Activated T-helper 9 cell treated with anti-CD3 and anti-CD28 coated beads, Interleukin-2, amount 50 U/mL, for 16 hours (primary cell): Measurements from ENCODE around the gene SAP130.
A peak's percentile ranks its signal among the peaks of the same experiment; 100 is the strongest.

ENCODE experiments used
- DNase-seq: peaks from one replicate; pipeline ENCODE4 v3.0.0-alpha.2; 2020; ENCODE audit warnings: low read depth

The SAP130 gene

DNA sequence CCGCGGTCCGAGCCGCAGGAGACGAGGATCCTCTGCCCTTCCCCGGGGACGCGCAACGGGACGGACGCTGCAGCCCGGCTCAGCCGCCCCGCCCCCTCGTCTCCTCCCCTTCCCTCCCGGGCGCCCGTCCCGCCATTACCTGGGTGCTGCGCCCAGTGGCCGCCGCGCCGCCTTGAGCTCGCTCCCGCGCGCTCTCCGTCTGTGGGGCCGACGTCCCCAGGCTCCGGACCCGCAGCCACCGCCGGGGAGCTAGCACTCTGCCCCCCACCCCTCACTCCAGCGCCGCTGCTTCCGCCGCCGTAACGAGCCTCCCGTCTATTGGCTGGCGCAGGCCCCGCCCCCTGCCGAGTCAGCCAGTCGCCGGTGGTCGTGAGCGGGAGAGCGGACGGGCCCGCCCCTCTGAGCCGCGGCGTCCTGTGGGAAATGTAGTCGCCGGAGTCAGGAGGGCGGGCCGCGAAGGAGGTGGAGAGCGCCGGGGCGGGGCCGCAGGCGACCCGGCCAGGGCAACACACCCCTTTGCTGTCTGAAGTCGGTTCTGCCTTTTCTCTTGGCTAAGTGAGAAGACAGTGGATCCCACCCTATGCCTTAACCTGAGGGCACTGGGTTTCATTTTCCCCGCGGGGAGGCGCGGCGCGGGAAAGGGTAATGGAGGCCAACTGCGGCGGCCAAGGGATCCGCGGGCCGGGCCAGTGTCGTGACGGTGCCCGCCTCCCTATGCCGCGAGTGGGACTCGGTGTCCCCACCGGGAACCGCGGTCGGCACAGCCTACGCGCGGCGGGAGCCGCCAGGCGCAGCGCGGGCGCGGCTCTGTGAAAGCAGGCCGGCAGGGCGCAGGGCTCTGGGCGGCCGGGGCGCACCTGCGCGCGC lies at the start of gene SAP130:
TSS of gene SAP130 (minus strand) at position 259 of the 867 bp plus-strand sequence. CDS start 1,767 bp downstream, outside the sequence.
- DNase-seq, result peak; percentile 98

DNA sequence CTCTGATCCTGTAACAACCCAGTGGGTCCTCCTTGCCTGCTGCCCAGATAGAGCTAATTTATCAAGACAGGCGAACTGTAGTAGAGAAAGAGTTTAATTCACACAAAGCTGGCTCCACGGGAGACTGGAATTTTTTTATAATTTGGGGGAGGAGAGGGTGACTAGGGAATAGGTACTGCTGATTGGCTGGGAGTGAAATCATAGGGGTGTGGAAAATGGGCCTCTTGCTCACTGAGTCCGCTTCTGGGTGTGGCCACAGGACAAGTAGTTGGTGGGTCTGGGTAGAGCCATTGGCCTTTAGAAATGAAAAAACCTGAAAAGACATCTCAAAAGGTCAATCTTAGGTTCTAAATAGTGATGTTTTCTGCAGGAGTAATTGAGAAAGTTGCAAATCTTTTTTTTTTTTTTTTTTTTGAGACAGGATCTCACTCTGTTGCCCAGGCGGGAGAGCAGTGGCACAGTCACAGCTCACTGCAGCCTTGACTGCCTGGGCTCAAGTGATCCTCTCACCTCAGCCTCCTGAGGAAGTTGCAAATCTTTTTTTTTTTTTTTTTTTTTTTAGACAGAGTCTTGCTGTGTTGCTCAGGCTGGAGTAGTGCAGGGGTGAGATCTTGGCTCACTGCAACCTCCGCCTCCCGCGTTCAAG lies 48.7 kb upstream of the SAP130 start:
- DNase-seq, result no peak

DNA sequence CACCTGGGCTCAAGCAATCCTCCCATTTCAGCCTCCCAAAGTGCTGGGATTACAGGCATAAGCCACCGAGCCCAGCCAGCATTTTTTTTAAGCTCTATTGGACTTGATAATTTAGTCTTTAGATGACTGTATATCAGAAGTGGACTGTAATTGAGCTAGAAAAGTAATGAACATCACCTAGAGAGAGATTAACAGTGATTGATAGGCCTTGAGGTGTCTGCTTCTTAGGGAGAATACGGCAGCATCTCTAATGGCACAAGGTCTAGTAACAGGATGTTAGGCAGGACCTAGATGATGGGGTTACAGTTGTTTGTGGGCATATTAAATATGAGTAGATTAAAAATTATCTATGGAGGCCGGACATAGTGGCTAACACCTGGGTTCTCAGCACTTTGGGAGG lies 45.4 kb upstream of the SAP130 start:
- DNase-seq, result no peak

GRCh38 chr2:128069769-128070168 lies 41.9 kb upstream of the SAP130 start:
- DNase-seq, result no peak

DNA sequence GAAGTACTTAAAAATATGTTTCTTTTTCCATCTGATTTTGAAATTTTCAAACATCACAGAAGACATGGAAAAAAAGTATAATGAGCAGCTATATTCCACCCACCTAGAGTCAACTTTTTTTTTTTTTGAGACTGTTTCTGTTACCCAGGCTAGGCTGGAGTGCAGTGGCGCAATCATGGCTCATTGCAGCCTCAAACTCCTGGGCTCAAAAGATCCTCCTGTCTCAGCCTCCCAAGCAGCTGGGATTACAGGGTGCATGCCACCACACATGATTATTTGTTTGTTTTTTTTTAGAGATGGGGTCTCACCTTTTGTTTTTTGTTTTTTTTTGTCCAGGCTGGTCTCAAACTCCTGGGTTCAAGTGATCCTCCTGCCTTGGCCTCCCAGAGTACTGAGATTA lies 36.5 kb upstream of the SAP130 start:
- DNase-seq, result no peak

- DNase-seq, result no peak
Measured at GRCh38 chr2:128062571-128062970, 34.7 kb upstream of the SAP130 start.

- DNase-seq, result no peak
Measured at GRCh38 chr2:128058114-128058513, 30.3 kb upstream of the SAP130 start.

GRCh38 chr2:128057334-128057733 lies 29.5 kb upstream of the SAP130 start:
- DNase-seq, result no peak

DNA sequence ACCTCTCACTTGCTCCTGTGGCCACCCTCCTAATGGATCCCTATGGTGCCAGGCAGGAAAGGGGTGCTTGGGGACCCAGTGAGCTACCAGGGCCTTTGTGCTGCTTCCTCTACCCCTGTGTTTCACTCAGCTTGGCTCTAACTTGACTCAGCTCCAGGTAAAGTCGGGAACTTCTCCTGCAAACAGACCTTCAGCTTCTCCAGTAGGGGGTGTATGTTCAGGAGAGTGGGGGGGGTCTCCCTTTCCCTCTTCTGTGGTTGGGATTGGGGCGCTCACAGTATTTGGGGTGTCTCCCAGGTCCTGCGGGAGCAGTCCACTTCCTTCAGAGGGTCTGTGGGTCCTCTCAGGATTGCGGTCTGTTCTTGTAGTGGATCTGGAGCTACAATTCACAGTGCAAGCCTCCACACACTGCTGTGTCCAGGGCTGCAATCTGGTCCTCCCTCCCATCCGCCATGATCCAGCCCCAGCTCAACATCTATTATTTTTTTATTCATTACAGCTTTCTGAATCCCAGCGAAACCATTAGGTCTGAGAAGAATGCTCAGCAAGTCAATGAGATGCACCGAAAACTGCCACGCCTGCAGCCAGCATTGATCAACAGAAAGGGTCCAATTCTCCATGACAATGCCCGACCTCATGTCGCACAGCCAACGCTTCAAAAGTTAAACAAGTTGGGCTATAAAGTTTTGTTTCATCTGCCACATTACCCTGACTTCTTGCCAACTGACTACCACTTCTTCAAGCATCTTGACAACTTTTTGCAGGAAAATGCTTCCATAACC lies 26.4 kb upstream of the SAP130 start:
- no peak for DNase-seq

DNA sequence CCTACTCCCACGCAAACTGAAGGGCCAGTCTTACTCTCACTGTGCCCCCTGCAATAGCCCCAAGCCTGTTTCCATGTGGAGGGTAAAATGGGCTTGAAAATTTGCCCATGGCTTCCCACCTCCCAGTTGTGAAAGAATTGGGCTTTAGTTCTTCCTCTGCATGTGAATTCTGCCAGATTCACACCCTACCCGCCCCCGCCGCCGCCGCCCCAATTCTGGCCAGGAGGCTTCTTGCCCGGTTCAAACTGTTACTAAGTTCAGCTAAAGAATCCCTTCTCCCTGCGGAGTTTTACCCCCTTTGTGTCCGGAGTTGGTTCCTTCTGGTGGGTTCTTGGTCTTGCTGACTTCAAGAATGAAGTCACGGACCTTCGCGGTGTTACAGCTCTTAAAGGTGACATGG lies 25.5 kb upstream of the SAP130 start:
- DNase-seq, result no peak

GRCh38 chr2:128043041-128043440 lies 15.2 kb upstream of the SAP130 start:
- DNase-seq, result no peak

- no peak for DNase-seq
Measured at GRCh38 chr2:128041561-128041960, 13.7 kb upstream of the SAP130 start.

- DNase-seq, result no peak
Measured at GRCh38 chr2:128040166-128040771, 12.4 kb upstream of the SAP130 start.

GRCh38 chr2:128039535-128039934 lies 11.7 kb upstream of the SAP130 start:
- no peak for DNase-seq

GRCh38 chr2:128038411-128038810 lies 10.6 kb upstream of the SAP130 start:
- DNase-seq, result no peak

GRCh38 chr2:128037649-128038048 lies 9.8 kb upstream of the SAP130 start:
- no peak for DNase-seq

DNA sequence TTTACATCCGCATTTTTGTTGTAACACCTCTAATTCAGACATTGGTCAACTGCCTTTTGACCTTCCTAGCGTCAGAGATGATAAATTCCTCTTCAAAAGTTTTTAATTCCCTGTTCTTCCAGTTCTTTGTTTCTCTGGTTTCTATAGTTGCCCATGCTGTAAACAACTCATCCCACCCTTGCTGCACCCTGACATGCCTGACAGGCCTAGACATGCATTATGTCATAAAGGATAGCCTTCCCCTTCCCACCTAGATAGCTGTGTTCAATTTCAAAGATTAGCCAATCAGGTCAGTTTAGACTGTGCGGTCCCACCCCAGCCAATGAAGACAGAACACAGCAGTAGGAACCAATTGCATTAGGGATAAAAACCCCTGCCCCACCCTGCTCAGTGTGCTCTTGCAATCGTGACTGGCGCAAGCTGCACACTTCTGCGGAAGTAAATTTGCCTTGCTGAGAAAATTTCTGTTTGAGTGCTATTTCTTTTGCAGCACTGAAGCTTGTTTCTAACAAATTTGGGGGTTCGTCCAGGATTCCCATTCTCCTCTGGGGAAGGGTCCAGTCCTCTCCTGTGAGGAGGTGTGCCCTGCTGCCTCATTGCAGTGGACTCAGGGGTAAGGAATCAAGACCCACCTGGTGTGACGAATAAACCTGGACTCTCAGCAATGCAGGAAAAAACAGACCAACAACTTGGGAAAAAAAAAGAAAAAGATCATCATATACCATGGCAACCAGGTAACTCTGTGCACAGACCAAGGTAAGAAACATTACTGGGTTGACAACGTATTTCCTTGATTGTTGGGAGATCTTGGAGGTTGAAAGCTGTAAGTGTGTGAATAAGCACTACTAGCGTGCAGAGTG lies 9.1 kb upstream of the SAP130 start:
- no peak for DNase-seq

DNA sequence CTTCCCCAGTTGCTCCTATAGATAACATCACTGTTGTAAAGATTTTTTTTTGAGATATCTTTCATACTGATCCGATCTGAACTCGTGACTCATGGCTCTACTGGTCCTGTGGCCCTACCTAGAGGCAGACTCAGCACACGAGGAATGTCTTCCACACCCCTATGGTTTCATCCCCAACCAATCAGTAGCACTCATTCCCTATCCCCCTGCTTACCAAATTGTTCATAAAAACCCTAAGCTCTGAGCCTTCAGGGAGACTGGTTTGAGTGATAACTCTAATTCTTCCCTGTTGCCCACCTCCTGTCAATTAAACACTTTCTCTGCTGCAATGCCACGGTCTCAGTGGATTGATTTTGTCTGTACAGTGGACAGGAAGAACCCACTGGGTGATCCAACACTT lies 4.2 kb upstream of the SAP130 start:
- DNase-seq, result no peak

- DNase-seq, result no peak
Measured at GRCh38 chr2:128028668-128029054, 802 bp upstream of the SAP130 start.

GRCh38 chr2:128027278-128027800 lies 520 bp downstream of the SAP130 start:
- peak; percentile 99 for DNase-seq
